A549 (cell line): ENCODE data around the gene MZF1.
A peak's percentile ranks its signal among the peaks of the same experiment; 100 is the strongest.

Experiments used
- CEBPB ChIP-seq, 2 experiments: fragments of >200 bp in 1 of 2; sonication (Bioruptor Twin) in 1 of 2; formaldehyde crosslinking in 1 of 2; IDR thresholded peaks; 2 replicates each; pipeline ENCODE4 v1.6.1; 2012 to 2016
- CHD2 ChIP-seq: fragments of 150-350 bp; IDR thresholded peaks from 2 replicates; pipeline ENCODE4 v1.6.1; 2014; ENCODE audit warnings: low read length; ENCODE audit not compliant: partially characterized antibody
- ELK1 ChIP-seq: fragments of 150-350 bp; IDR thresholded peaks from 2 replicates; pipeline ENCODE4 v1.6.1; 2014; ENCODE audit warnings: low read depth, mild to moderate bottlenecking, low read length
- HOXA7 ChIP-seq: fragments of 250-450 bp; sonication (Bioruptor Pico); IDR thresholded peaks from 2 replicates; pipeline ENCODE4 v1.5.0; 2020; ENCODE audit warnings: mild to moderate bottlenecking, moderate library complexity
- JUN ChIP-seq, 2 experiments: fragments of >200 bp; sonication (Bioruptor Twin); formaldehyde crosslinking; IDR thresholded peaks; 2 replicates in 1 of 2; 3 replicates in 1 of 2; pipeline ENCODE4 v1.6.1; 2016 to 2017
- KDM1A ChIP-seq: fragments of 200-600 bp; sonication (generic); IDR thresholded peaks from 2 replicates; pipeline ENCODE4 v1.6.1; 2016; ENCODE audit warnings: low read depth, mild to moderate bottlenecking
- MAZ ChIP-seq: fragments of 150-350 bp; IDR thresholded peaks from 2 replicates; pipeline ENCODE4 v1.6.1; 2014; ENCODE audit warnings: antibody characterized with exemption, low read depth, low read length, borderline replicate concordance
- PHF8 ChIP-seq: fragments of 200-600 bp; sonication (generic); IDR thresholded peaks from 2 replicates; pipeline ENCODE4 v1.6.1; 2016; ENCODE audit warnings: low read depth, mild to moderate bottlenecking, antibody characterized with exemption, moderate library complexity, borderline replicate concordance
- POLR2A ChIP-seq: IDR thresholded peaks from 2 replicates; pipeline ENCODE4 v1.6.1; 2012; ENCODE audit warnings: mild to moderate bottlenecking, low read length
- RCOR1 ChIP-seq: fragments of 150-350 bp; IDR thresholded peaks from 2 replicates; pipeline ENCODE4 v1.6.1; 2014; ENCODE audit warnings: antibody characterized with exemption, low read length, low read depth
- TF ChIP-seq, protein P1 (sequence below): fragments of >200 bp; sonication (Bioruptor Twin); formaldehyde crosslinking; IDR thresholded peaks from 3 replicates; pipeline ENCODE4 v1.5.1; 2016
- TF ChIP-seq, protein P2 (sequence below): IDR thresholded peaks from 2 replicates; pipeline ENCODE4 v1.6.1; 2012; ENCODE audit warnings: low read depth, borderline replicate concordance

- no peak for TF ChIP-seq POLR2A
- TF ChIP-seq, protein P1, sequence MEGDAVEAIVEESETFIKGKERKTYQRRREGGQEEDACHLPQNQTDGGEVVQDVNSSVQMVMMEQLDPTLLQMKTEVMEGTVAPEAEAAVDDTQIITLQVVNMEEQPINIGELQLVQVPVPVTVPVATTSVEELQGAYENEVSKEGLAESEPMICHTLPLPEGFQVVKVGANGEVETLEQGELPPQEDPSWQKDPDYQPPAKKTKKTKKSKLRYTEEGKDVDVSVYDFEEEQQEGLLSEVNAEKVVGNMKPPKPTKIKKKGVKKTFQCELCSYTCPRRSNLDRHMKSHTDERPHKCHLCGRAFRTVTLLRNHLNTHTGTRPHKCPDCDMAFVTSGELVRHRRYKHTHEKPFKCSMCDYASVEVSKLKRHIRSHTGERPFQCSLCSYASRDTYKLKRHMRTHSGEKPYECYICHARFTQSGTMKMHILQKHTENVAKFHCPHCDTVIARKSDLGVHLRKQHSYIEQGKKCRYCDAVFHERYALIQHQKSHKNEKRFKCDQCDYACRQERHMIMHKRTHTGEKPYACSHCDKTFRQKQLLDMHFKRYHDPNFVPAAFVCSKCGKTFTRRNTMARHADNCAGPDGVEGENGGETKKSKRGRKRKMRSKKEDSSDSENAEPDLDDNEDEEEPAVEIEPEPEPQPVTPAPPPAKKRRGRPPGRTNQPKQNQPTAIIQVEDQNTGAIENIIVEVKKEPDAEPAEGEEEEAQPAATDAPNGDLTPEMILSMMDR = no peak
- no peak for TF ChIP-seq JUN (IDR thresholded peaks at IDR 0.05)
- TF ChIP-seq CHD2 = no peak
- TF ChIP-seq, protein P2, sequence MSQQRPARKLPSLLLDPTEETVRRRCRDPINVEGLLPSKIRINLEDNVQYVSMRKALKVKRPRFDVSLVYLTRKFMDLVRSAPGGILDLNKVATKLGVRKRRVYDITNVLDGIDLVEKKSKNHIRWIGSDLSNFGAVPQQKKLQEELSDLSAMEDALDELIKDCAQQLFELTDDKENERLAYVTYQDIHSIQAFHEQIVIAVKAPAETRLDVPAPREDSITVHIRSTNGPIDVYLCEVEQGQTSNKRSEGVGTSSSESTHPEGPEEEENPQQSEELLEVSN = 0 out of 2 replicates have a peak, but pooled peaks have one; percentile 27
- no peak for TF ChIP-seq ELK1
- TF ChIP-seq CEBPB (IDR thresholded peaks at IDR 0.05) = no peak
- TF ChIP-seq PHF8 = 0 out of 2 replicates have a peak, but pooled peaks have one; percentile 13
- TF ChIP-seq RCOR1 = no peak
- 0 out of 2 replicates have a peak, but pooled peaks have one; percentile 5 for TF ChIP-seq MAZ
- TF ChIP-seq KDM1A = no peak
- no peak for TF ChIP-seq HOXA7
Observed at GRCh38 chr19:58573658-58574164, 576 bp upstream of the MZF1 start.
